Measurements from ENCODE around the gene TMPRSS15. TPM values are rescaled to one million over a fixed set of nuclear protein-coding genes. Genes with fewer than 3 reads are reported as not detected.

The TMPRSS15 gene
- polyA plus RNA-seq, 1 donor (not counting 4 experiments of a cell fraction or from before 2014, with no cell fraction given), result not detected

GRCh38 chr21:18318156-18318555, 85.4 kb downstream of the TMPRSS15 start:
- dilution Hi-C loops (cut with MboI; ENCODE audit: extremely low pct_ligation_motif_present, low sequenced_read_pairs), result no loop called here
- no peak overlapping the region for H3K4me2 ChIP-seq (ENCODE audit: control insufficient read depth, extremely low read depth, insufficient read depth, low read depth, low read length)
- H3K27me3 ChIP-seq (ENCODE audit: control insufficient read depth, extremely low read depth, insufficient read depth, low read length), result no peaks in the 10 kb centered on the region

DNA sequence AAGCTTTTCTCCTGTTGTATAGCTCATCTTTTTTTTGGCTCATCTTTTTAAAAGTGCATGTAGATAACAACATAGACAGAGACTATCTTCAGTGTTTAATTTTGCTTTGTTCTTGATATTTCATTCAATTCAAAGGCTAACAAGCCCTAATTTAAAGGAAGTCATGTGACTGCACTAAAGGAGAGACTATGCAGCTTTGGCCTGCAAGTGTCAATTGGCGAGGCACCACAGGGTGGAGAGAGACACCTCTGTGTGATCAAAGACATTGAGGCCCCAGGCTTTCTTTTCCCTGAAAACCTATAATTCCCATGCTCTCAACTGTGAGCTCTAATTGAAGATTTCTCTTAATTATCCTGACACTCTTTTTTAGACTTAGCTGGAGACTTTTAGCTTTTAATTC, 105.4 kb downstream of the TMPRSS15 start:
- dilution Hi-C loops (cut with MboI; ENCODE audit: extremely low pct_ligation_motif_present, low sequenced_read_pairs), result no loop called here
- H2AFZ ChIP-seq (ENCODE audit: control insufficient read depth, low read length), result no peak overlapping the region
- no peaks in the 10 kb centered on the region for H3K9me1 ChIP-seq (ENCODE audit: control insufficient read depth, extremely low read depth, insufficient read depth, low read length)
- no peaks in the 10 kb centered on the region for H3K27me3 ChIP-seq (ENCODE audit: control insufficient read depth, extremely low read depth, insufficient read depth, low read length)
- H4K20me1 ChIP-seq (ENCODE audit: control insufficient read depth, extremely low read depth, insufficient read depth, low read length), result no peaks in the 10 kb centered on the region
- TF ChIP-seq EZH2 (IDR thresholded peaks at IDR 0.05; ENCODE audit: low read length) (no peak), CTCF (optimal IDR thresholded peaks at IDR 0.05 in 1 of 3, IDR thresholded peaks at IDR 0.05 in 1 of 3, conservative IDR thresholded peaks at IDR 0.05 in 1 of 3; ENCODE audit: extremely low read depth in 1 of 3, insufficient read depth in 2 of 3, low read length in 3 of 3) (no peak)
- no peaks in the 10 kb centered on the region for H3K9me3 ChIP-seq (ENCODE audit: control insufficient read depth, low read depth, low read length)
- no peak overlapping the region for H3K27ac ChIP-seq (ENCODE audit: control insufficient read depth, insufficient read depth, low read length)
- H3K79me2 ChIP-seq (ENCODE audit: control insufficient read depth, insufficient read depth, low read length), result no peaks in the 10 kb centered on the region
- no peak overlapping the region for H3K9ac ChIP-seq (ENCODE audit: control insufficient read depth, extremely low read depth, insufficient read depth, low read length)
- no peak overlapping the region for H3K4me3 ChIP-seq (ENCODE audit: control insufficient read depth in 2 of 3, extremely low read depth in 1 of 3, insufficient read depth in 2 of 3, low read depth in 1 of 3, low read length in 3 of 3)
- no peaks in the 10 kb centered on the region for H3K36me3 ChIP-seq (ENCODE audit: control insufficient read depth in 2 of 2, extremely low read depth in 1 of 2, insufficient read depth in 2 of 2, low read length in 2 of 2)
- DNase-seq (ENCODE audit: low read depth, low spot score) (no peak), FAIRE-seq (no peak)
- H3K4me2 ChIP-seq (ENCODE audit: control insufficient read depth, extremely low read depth, insufficient read depth, low read depth, low read length), result no peak overlapping the region
- H3K4me1 ChIP-seq (ENCODE audit: control insufficient read depth, extremely low read depth, insufficient read depth, low read length), result no peaks in the 10 kb centered on the region

More at GRCh38 chr21:18318156-18318555, 85.4 kb downstream of the TMPRSS15 start:
- Histone ChIP-seq H3K27ac (ENCODE audit: control insufficient read depth, insufficient read depth, low read length) (no peak overlapping the region), H3K9me1 (ENCODE audit: control insufficient read depth, extremely low read depth, insufficient read depth, low read length) (no peaks in the 10 kb centered on the region), H4K20me1 (ENCODE audit: control insufficient read depth, extremely low read depth, insufficient read depth, low read length) (no peaks in the 10 kb centered on the region), H3K9ac (ENCODE audit: control insufficient read depth, extremely low read depth, insufficient read depth, low read length) (no peak overlapping the region), H3K4me3 (ENCODE audit: control insufficient read depth in 2 of 3, extremely low read depth in 1 of 3, insufficient read depth in 2 of 3, low read depth in 1 of 3, low read length in 3 of 3) (no peak overlapping the region), H2AFZ (ENCODE audit: control insufficient read depth, low read length) (no peak overlapping the region), H3K36me3 (ENCODE audit: control insufficient read depth in 2 of 2, extremely low read depth in 1 of 2, insufficient read depth in 2 of 2, low read length in 2 of 2) (no peaks in the 10 kb centered on the region), H3K4me1 (ENCODE audit: control insufficient read depth, extremely low read depth, insufficient read depth, low read length) (no peaks in the 10 kb centered on the region), H3K79me2 (ENCODE audit: control insufficient read depth, insufficient read depth, low read length) (no peaks in the 10 kb centered on the region), H3K9me3 (ENCODE audit: control insufficient read depth, low read depth, low read length) (no peaks in the 10 kb centered on the region)
- DNase-seq (ENCODE audit: low read depth, low spot score), result no peak
- TF ChIP-seq CTCF (optimal IDR thresholded peaks at IDR 0.05 in 1 of 3, IDR thresholded peaks at IDR 0.05 in 1 of 3, conservative IDR thresholded peaks at IDR 0.05 in 1 of 3; ENCODE audit: extremely low read depth in 1 of 3, insufficient read depth in 2 of 3, low read length in 3 of 3) (no peak), EZH2 (IDR thresholded peaks at IDR 0.05; ENCODE audit: low read length) (no peak)
- no peak for FAIRE-seq

Data from keratinocyte (primary cell).